NCI-H345 treated with DMSO at 0.1 percent for 48 hours (cell line): Measurements from ENCODE around the gene DIP2C.

Source experiments
- DNase-seq: peaks from one replicate; lab custom pipeline; 2025; ENCODE audit not compliant: unreplicated experiment; lab: John Stamatoyannopoulos, UW

DIP2C gene

GRCh38 chr10:506451-507354 lies 182.8 kb downstream of the DIP2C start:
- DNase-seq, result no peak

- no peak for DNase-seq
Measured at GRCh38 chr10:505419-505818, 184.0 kb downstream of the DIP2C start.

GRCh38 chr10:504806-505205 lies 184.7 kb downstream of the DIP2C start:
- no peak for DNase-seq

GRCh38 chr10:504121-504611 lies 185.3 kb downstream of the DIP2C start:
- DNase-seq, result no peak

GRCh38 chr10:501596-501995 lies 187.9 kb downstream of the DIP2C start:
- no peak for DNase-seq

GRCh38 chr10:500876-501275 lies 188.6 kb downstream of the DIP2C start:
- no peak for DNase-seq

- no peak for DNase-seq
Measured at GRCh38 chr10:499991-500390, 189.5 kb downstream of the DIP2C start.

GRCh38 chr10:498760-499435 lies 190.6 kb downstream of the DIP2C start:
- DNase-seq, result no peak

GRCh38 chr10:497898-498451 lies 191.5 kb downstream of the DIP2C start:
- no peak for DNase-seq

- no peak for DNase-seq
Measured at GRCh38 chr10:497289-497688, 192.2 kb downstream of the DIP2C start.

GRCh38 chr10:494556-494955 lies 194.9 kb downstream of the DIP2C start:
- DNase-seq, result no peak

GRCh38 chr10:494149-494542 lies 195.3 kb downstream of the DIP2C start:
- DNase-seq, result no peak

GRCh38 chr10:493391-494148 lies 195.9 kb downstream of the DIP2C start:
- DNase-seq, result no peak

GRCh38 chr10:492836-493235 lies 196.6 kb downstream of the DIP2C start:
- DNase-seq, result no peak

- DNase-seq, result no peak
Measured at GRCh38 chr10:491667-492424, 197.6 kb downstream of the DIP2C start.

- DNase-seq, result no peak
Measured at GRCh38 chr10:490891-491571, 198.4 kb downstream of the DIP2C start.

- no peak for DNase-seq
Measured at GRCh38 chr10:490256-490655, 199.2 kb downstream of the DIP2C start.

- DNase-seq, result no peak
Measured at GRCh38 chr10:489330-489729, 200.1 kb downstream of the DIP2C start.

- no peak for DNase-seq
Measured at GRCh38 chr10:488933-489215, 200.6 kb downstream of the DIP2C start.
